A549 (cell line): ENCODE data around the gene GOPC.

ENCODE experiments used
- EHMT2 ChIP-seq: fragments of 200-600 bp; sonication (generic); IDR thresholded peaks from 2 replicates; pipeline ENCODE4 v1.6.1; 2016; ENCODE audit warnings: antibody characterized with exemption, low read depth, mild to moderate bottlenecking, moderate library complexity
- NR3C1 ChIP-seq: fragments of >200 bp; sonication (Bioruptor Twin); formaldehyde crosslinking; IDR thresholded peaks from 3 replicates; pipeline ENCODE4 v1.6.1; 2017

DNA sequence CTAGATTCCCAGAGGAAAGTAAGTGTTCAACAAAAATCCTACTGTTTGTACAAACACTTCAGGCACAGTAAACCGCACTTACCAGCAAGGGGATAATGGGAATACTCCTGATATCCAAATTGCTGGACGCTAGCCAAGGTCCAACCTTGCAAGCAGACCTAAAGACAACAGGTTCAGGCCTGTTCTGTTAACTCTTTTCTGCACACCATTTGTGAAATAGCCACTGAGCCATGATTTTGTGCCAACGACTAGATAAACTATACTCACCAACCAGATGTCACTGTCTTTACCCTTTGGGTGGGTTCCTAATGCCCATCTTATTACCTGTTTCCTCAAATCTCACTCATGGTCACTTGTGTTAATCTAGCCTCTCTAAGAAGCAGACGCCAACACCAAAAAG is 43.5 kb downstream of the GOPC start:
- no peak for TF ChIP-seq EHMT2
- no peak for TF ChIP-seq NR3C1
